HUES48 (cell line): ENCODE measurements around the gene NOXO1.

Experiments
- H3K27ac ChIP-seq: one replicate; pipeline ENCODE4 v1.7.0; 2013; ENCODE audit warnings: low read depth, low read length, inconsistent platforms
- H3K27me3 ChIP-seq: 2 replicates; pipeline ENCODE4 v1.6.1; 2013; ENCODE audit warnings: mild to moderate bottlenecking, low read length; ENCODE audit not compliant: control insufficient read depth, insufficient read depth
- H3K36me3 ChIP-seq: 2 replicates; pipeline ENCODE4 v1.6.1; 2013; ENCODE audit warnings: low read length; ENCODE audit not compliant: control insufficient read depth, insufficient read depth
- H3K4me1 ChIP-seq: 2 replicates; pipeline ENCODE4 v1.6.1; 2013; ENCODE audit warnings: mild to moderate bottlenecking, low read length; ENCODE audit not compliant: control insufficient read depth, insufficient read depth
- H3K4me3 ChIP-seq: 2 replicates; pipeline ENCODE4 v1.5.1; 2013; ENCODE audit warnings: mild to moderate bottlenecking, low read depth, low read length
- H3K9ac ChIP-seq: 2 replicates; pipeline ENCODE4 v1.6.1; 2013; ENCODE audit warnings: mild to moderate bottlenecking, low read depth, low read length, moderate library complexity
- H3K9me3 ChIP-seq: 2 replicates; pipeline ENCODE4 v1.6.1; 2013; ENCODE audit warnings: low read length; ENCODE audit not compliant: control insufficient read depth, insufficient read depth

The NOXO1 gene

GRCh38 chr16:1991948-1992703, 10.9 kb upstream of the NOXO1 start:
- Histone ChIP-seq H3K9me3 (no peaks in the 10 kb centered on the region), H3K27ac (no peak overlapping the region), H3K4me3 (peak overlapping the region; percentile 68), H3K9ac (peak overlapping the region; percentile 86; the same call in 1 of the 2 replicates), H3K36me3 (peaks cover 6% of the 10 kb centered on the region), H3K27me3 (peaks cover 26% of the 10 kb centered on the region), H3K4me1 (peaks cover 22% of the 10 kb centered on the region)

- H3K4me3 ChIP-seq = peak overlapping the region; percentile 56
These were observed 10.3 kb upstream of the NOXO1 start for GRCh38 chr16:1991588-1991947.

GRCh38 chr16:1991135-1991551, 9.9 kb upstream of the NOXO1 start:
- no peaks in the 10 kb centered on the region for H3K9me3 ChIP-seq
- H3K36me3 ChIP-seq = peaks cover 9% of the 10 kb centered on the region
- peaks cover 26% of the 10 kb centered on the region for H3K27me3 ChIP-seq
- no peak overlapping the region for H3K9ac ChIP-seq
- no peak overlapping the region for H3K27ac ChIP-seq
- peaks cover 22% of the 10 kb centered on the region for H3K4me1 ChIP-seq
- H3K4me3 ChIP-seq = peak overlapping the region; percentile 78; the same call in 1 of the 2 replicates

More at GRCh38 chr16:1991588-1991947, 10.3 kb upstream of the NOXO1 start:
- H3K9me3 ChIP-seq = no peaks in the 10 kb centered on the region
- H3K27ac ChIP-seq = no peak overlapping the region
- H3K9ac ChIP-seq = no peak overlapping the region
- peaks cover 26% of the 10 kb centered on the region for H3K27me3 ChIP-seq
- H3K36me3 ChIP-seq = peaks cover 6% of the 10 kb centered on the region; the same call in 1 of the 2 replicates
- H3K4me1 ChIP-seq = peaks cover 22% of the 10 kb centered on the region

DNA sequence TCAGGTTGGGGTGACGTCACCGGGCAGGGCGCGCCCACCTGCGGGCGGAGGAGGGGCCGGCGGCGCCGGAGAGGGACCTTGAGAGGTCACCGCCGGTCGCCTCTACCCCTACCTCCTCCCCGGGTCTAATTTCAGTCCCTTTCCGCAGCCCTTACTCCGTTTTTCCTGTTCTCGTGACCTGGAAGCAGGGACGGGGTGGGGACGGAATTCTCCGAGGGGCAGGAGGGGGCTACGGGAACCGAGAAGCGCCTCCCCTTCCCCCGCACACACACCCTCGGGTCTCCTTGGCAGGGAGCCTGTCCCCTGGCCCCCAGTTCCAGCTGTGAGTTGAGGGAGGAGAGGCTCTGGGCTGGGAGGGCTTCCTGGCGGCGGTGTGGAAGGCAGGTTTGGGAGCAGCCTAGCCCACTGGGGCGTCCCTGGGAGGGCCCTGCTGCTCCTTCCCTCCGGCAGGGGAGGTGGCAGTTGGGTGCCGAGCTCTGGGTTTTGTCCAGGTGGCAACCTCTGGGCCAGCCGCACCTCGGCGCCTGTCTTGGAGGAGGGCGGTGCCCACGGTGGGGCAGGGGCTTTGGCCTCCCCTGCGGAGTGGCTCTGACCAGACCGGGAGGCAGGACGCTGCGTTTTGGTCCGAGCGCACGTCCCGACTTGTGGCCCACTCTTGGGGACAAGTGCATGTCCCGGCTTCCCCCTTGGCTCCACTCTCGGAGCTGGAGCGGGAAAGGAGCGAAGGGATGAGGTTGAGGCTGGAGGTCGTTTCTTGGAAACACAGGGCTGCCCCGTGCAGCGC, 9.3 kb upstream of the NOXO1 start:
- Histone ChIP-seq H3K27me3 (peaks cover 26% of the 10 kb centered on the region), H3K4me1 (peaks cover 22% of the 10 kb centered on the region), H3K36me3 (peaks cover 15% of the 10 kb centered on the region), H3K9me3 (no peaks in the 10 kb centered on the region), H3K27ac (peak overlapping the region; percentile 50), H3K4me3 (peak overlapping the region; percentile 78), H3K9ac (no peak overlapping the region)

- H3K9me3 ChIP-seq = no peaks in the 10 kb centered on the region
- H3K27me3 ChIP-seq = peaks cover 26% of the 10 kb centered on the region
- no peak overlapping the region for H3K9ac ChIP-seq
- H3K27ac ChIP-seq = no peak overlapping the region
- H3K36me3 ChIP-seq = peaks cover 18% of the 10 kb centered on the region
- peak overlapping the region; percentile 78 for H3K4me3 ChIP-seq
- peaks cover 24% of the 10 kb centered on the region for H3K4me1 ChIP-seq
These were observed 8.8 kb upstream of the NOXO1 start for GRCh38 chr16:1990101-1990350.

DNA sequence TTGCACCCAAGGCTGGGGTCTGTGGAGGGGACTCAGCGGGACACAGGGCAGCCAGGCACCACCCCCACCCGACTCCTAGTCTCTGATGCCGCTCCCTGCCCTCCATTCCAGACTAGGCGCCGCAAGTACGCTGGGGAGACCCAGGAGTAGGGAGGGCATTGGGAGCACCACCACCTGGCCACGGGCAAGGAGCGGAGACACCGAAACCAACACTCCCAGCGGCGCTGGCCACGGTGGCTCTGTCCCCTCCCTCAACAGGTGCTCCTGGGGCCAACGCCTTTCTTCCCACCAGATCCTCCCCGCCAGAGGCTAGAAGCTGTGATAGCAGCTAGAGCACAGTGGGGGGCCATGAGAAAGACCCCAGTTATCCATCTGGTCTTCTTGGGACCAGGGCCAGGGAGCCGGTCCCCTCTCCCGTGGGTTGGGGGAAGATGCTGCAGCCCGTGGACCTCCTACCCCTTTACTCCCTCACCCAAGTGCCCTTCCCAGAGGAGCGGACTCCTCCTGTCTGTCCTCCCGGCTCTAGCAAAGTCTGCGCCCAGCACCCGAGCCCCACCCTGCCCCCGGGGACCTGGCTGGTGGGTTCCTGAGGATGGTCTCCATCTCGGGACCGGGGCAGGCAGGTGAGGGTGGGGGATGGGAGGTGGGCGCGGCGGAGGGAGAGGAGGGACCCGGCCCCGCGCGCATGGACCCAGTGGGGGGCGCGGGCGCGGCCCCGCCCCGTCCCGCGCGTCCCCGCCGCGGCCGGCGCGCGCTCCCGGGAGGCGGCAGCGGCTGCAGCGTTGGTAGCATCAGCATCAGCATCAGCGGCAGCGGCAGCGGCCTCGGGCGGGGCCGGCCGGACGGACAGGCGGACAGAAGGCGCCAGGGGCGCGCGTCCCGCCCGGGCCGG, 8.2 kb upstream of the NOXO1 start, which contains the start of gene SYNGR3:
TSS of gene SYNGR3 (plus strand) at position 762 of the 892 bp plus-strand sequence. CDS start 133 bp downstream, outside the sequence.
- H3K36me3 ChIP-seq = peaks cover 18% of the 10 kb centered on the region
- peak within 1 kb of the TSS; percentile 78 for H3K4me3 ChIP-seq
- H3K9ac ChIP-seq = no peak within 1 kb of the TSS
- H3K27ac ChIP-seq = peak within 1 kb of the TSS; percentile 50
- H3K9me3 ChIP-seq = no peaks in the 10 kb centered on the region
- H3K27me3 ChIP-seq = peaks cover 26% of the 10 kb centered on the region
- H3K4me1 ChIP-seq = peaks cover 28% of the 10 kb centered on the region

GRCh38 chr16:1987198-1987597, 5.9 kb upstream of the NOXO1 start:
- H3K4me1 ChIP-seq = peaks cover 35% of the 10 kb centered on the region
- H3K27me3 ChIP-seq = peaks cover 37% of the 10 kb centered on the region

DNA sequence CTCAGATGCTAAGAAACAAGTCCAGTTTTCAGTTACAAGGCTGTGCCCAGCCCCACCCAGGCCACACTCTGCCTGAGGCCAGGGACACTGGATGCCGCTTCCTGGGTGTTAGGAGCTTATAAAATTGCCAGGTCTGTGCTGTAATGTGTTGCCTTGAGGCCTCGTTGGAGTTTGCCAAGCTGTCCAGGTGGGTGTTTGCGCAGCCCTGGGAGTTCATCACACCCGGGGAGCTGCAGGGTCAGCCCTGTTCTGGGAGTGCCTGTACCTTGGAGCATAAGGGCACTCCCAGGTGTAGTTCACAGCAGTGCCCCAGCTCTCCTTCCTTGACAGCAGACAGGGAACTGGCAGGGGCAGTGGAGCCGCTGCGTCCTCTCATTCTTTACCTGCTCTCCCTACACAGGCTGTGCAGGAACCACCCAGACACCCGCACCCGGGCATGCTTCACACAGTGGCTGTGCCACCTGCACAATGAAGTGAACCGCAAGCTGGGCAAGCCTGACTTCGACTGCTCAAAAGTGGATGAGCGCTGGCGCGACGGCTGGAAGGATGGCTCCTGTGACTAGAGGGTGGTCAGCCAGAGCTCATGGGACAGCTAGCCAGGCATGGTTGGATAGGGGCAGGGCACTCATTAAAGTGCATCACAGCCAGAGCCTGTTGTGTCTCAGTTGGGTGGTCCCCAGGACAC, 4.3 kb upstream of the NOXO1 start:
- peaks cover 33% of the 10 kb centered on the region for H3K4me1 ChIP-seq
- H3K36me3 ChIP-seq = peaks cover 18% of the 10 kb centered on the region
- H3K27ac ChIP-seq = no peak overlapping the region
- peaks cover 40% of the 10 kb centered on the region for H3K27me3 ChIP-seq
- H3K9me3 ChIP-seq = no peaks in the 10 kb centered on the region
- 0 out of 2 replicates have a peak overlapping the region, but pooled peaks have one; percentile 81 for H3K4me3 ChIP-seq
- H3K9ac ChIP-seq = no peak overlapping the region

More at GRCh38 chr16:1987198-1987597, 5.9 kb upstream of the NOXO1 start:
- Histone ChIP-seq H3K27ac (no peak overlapping the region), H3K4me3 (no peak overlapping the region), H3K36me3 (peaks cover 18% of the 10 kb centered on the region), H3K9me3 (no peaks in the 10 kb centered on the region), H3K9ac (no peak overlapping the region)

DNA sequence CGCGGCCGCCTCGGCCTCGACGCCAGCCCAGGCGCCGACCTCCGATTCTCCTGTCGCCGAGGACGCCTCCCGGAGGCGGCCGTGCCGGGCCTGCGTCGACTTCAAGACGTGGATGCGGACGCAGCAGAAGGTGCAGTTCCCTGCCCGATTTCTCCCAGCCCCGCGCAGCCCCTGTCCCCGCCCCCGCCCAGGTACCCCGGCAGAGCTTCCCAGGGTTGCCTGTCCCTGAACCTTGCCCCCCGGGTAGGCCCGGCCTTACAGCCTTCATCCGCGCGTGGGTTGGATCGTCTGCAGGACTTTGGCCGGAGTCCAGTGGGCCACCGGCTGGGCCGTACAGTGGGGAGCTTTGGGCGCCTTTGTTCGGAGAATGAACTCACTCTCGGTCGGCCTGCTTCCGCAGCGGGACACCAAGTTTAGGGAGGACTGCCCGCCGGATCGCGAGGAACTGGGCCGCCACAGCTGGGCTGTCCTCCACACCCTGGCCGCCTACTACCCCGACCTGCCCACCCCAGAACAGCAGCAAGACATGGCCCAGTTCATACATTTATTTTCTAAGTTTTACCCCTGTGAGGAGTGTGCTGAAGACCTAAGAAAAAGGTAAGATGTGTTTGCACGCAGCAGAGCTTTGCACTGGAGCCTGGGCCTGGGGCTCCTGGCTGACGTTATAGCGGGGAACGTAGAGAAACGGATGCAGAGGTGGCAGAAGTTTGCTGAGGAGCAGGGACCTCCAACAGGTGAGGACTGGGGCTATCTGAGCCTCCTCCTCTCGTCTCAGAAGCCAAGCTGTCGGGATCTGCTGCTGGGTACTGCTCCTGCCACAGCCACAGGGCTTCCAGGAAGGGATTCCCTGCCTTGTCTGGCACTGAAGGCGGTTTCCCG, 3.3 kb upstream of the NOXO1 start:
- Histone ChIP-seq H3K9me3 (no peaks in the 10 kb centered on the region), H3K9ac (peak overlapping the region; percentile 86), H3K27ac (peak overlapping the region; percentile 87), H3K36me3 (peaks cover 18% of the 10 kb centered on the region), H3K4me1 (peaks cover 36% of the 10 kb centered on the region), H3K4me3 (peak overlapping the region; percentile 81), H3K27me3 (peaks cover 49% of the 10 kb centered on the region)
